Liver (tissue), 9 donors: ENCODE results near the gene TRAFD1. TPM values are rescaled to one million over a fixed set of nuclear protein-coding genes. Genes with fewer than 3 reads are reported as not detected.
A peak's percentile ranks its signal among the peaks of the same experiment; 100 is the strongest.

ENCODE experiments used
- DNase-seq: peaks from one replicate; pipeline ENCODE4 v3.0.0-alpha.2; 2017; ENCODE audit warnings: low spot score
- H3K27ac ChIP-seq, 2 donors: one replicate each; pipeline ENCODE4 v1.7.0; 2013; ENCODE audit warnings: inconsistent platforms in 2 of 2, low read length in 2 of 2, control low read depth in 1 of 2, low read depth in 1 of 2, mild to moderate bottlenecking in 1 of 2
- H3K27me3 ChIP-seq, 4 donors: one replicate each; pipeline versions ENCODE4 v1.6.1 to v1.7.0; 2013; ENCODE audit warnings: low read length in 3 of 4, inconsistent platforms in 1 of 4, mild to moderate bottlenecking in 1 of 4, moderate library complexity in 1 of 4; ENCODE audit not compliant: control insufficient read depth in 4 of 4, insufficient read depth in 4 of 4
- H3K36me3 ChIP-seq, 4 donors: one replicate each; pipeline versions ENCODE4 v1.6.1 to v1.7.0; 2013; ENCODE audit warnings: low read length in 3 of 4, mild to moderate bottlenecking in 3 of 4, low read depth in 1 of 4, moderate library complexity in 1 of 4; ENCODE audit not compliant: control insufficient read depth in 4 of 4, insufficient read depth in 3 of 4
- H3K4me1 ChIP-seq, 4 donors: one replicate each; pipeline versions ENCODE4 v1.6.1 to v1.7.0; 2013; ENCODE audit warnings: low read length in 3 of 4, mild to moderate bottlenecking in 3 of 4, moderate library complexity in 1 of 4; ENCODE audit not compliant: control insufficient read depth in 4 of 4, insufficient read depth in 4 of 4
- H3K4me3 ChIP-seq, 3 donors: one replicate each; pipeline versions ENCODE4 v1.6.1 to v1.7.0; 2013; ENCODE audit warnings: low read length in 3 of 3, control low read depth in 1 of 3, low read depth in 1 of 3, mild to moderate bottlenecking in 1 of 3
- H3K9ac ChIP-seq, 2 donors: one replicate each; pipeline ENCODE4 v1.7.0; 2013; ENCODE audit warnings: low read length in 2 of 2, mild to moderate bottlenecking in 2 of 2, moderate library complexity in 2 of 2, control low read depth in 1 of 2, low read depth in 1 of 2
- H3K9me3 ChIP-seq, 4 donors: one replicate each; pipeline versions ENCODE4 v1.6.1 to v1.7.0; 2013; ENCODE audit warnings: low read length in 3 of 4; ENCODE audit not compliant: control insufficient read depth in 4 of 4
- CTCF ChIP-seq: fragments of 150-350 bp; IDR thresholded peaks from 2 replicates; pipeline ENCODE4 v1.5.1; 2017; ENCODE audit warnings: improper control_type of control experiment, low read depth, low read length; ENCODE audit not compliant: missing input control
- EGR1 ChIP-seq, 2 donors: IDR thresholded peaks; 2 replicates each; pipeline ENCODE4 v1.6.1; 2016 to 2018; ENCODE audit warnings: antibody characterized with exemption in 2 of 2, low read depth in 2 of 2
- FOXA2 ChIP-seq: IDR thresholded peaks from 2 replicates; pipeline ENCODE4 v1.6.1; 2016; ENCODE audit warnings: antibody characterized with exemption
- GABPA ChIP-seq, 2 donors: IDR thresholded peaks in 1 of 2; conservative IDR thresholded peaks in 1 of 2; 2 replicates each; pipeline ENCODE4 v1.6.1; 2016; ENCODE audit warnings: antibody characterized with exemption in 2 of 2, mild to moderate bottlenecking in 1 of 2, moderate library complexity in 1 of 2
- HNF4A ChIP-seq, 2 donors: conservative IDR thresholded peaks; 2 replicates each; pipeline ENCODE4 v1.6.1; 2016; ENCODE audit warnings: antibody characterized with exemption in 2 of 2, mild to moderate bottlenecking in 2 of 2
- JUND ChIP-seq, 2 donors: IDR thresholded peaks; 2 replicates each; pipeline ENCODE4 v1.6.1; 2016; ENCODE audit warnings: antibody characterized with exemption in 2 of 2
- RAD21 ChIP-seq, 2 donors: IDR thresholded peaks; 2 replicates each; pipeline ENCODE4 v1.6.1; 2016; ENCODE audit warnings: antibody characterized with exemption in 2 of 2, mild to moderate bottlenecking in 2 of 2
- REST ChIP-seq: IDR thresholded peaks from 2 replicates; pipeline ENCODE4 v1.6.1; 2016; ENCODE audit warnings: antibody characterized with exemption, mild to moderate bottlenecking
- RXRA ChIP-seq, 2 donors: IDR thresholded peaks; 2 replicates each; pipeline ENCODE4 v1.6.1; 2017 to 2018; ENCODE audit warnings: antibody characterized with exemption in 2 of 2, mild to moderate bottlenecking in 1 of 2
- SP1 ChIP-seq: IDR thresholded peaks from 2 replicates; pipeline ENCODE4 v1.6.1; 2018; ENCODE audit warnings: antibody characterized with exemption, mild to moderate bottlenecking
- TAF1 ChIP-seq: conservative IDR thresholded peaks from 2 replicates; pipeline ENCODE4 v1.6.1; 2016; ENCODE audit warnings: antibody characterized with exemption, mild to moderate bottlenecking
- YY1 ChIP-seq: IDR thresholded peaks from 2 replicates; pipeline ENCODE4 v1.6.1; 2016; ENCODE audit warnings: antibody characterized with exemption, mild to moderate bottlenecking
- ZBTB33 ChIP-seq: IDR thresholded peaks from 2 replicates; pipeline ENCODE4 v1.6.1; 2016; ENCODE audit warnings: antibody characterized with exemption
- WGBS: extraction: QIAGEN DNeasy Blood & Tissue Kit; methylation state at CpG from one replicate; pipeline ENCODE4 v1.1.7; 2013; 5-methylcytosine and 5-hydroxymethylcytosine counted together
- polyA plus RNA-seq, 2 donors: library from polyadenylated mRNA; stranded (reverse) in 1 of 2; unstranded in 1 of 2; fragments of 200-250 nt in 1 of 2; fragments of >200 nt in 1 of 2; fragmentation: Nextera tagmentation in 1 of 2; extraction: Ambion mirVana in 1 of 2; gene quantifications; one replicate each; pipeline versions ENCODE4 v1.2.1 to v1.2.3, GENCODE V29; 2013 to 2015
- total RNA-seq, 2 donors: library from RNA; depleted of rRNA; stranded (reverse); fragments of >200 nt; gene quantifications; one replicate each; pipeline ENCODE4 v1.2.3, GENCODE V29; 2014
- TF ChIP-seq, protein P1 (sequence below): IDR thresholded peaks from 2 replicates; pipeline ENCODE4 v1.6.1; 2016; ENCODE audit warnings: antibody characterized with exemption
- donor health status: healthy.
- donor health status: healthy.
- donor health status: healthy.
- donor health status: healthy.
- donor health status: healthy.

TRAFD1 gene
- total and polyA plus RNA-seq, 4 donors = 7.0 to 19.3 (median 13.2) TPM

DNA sequence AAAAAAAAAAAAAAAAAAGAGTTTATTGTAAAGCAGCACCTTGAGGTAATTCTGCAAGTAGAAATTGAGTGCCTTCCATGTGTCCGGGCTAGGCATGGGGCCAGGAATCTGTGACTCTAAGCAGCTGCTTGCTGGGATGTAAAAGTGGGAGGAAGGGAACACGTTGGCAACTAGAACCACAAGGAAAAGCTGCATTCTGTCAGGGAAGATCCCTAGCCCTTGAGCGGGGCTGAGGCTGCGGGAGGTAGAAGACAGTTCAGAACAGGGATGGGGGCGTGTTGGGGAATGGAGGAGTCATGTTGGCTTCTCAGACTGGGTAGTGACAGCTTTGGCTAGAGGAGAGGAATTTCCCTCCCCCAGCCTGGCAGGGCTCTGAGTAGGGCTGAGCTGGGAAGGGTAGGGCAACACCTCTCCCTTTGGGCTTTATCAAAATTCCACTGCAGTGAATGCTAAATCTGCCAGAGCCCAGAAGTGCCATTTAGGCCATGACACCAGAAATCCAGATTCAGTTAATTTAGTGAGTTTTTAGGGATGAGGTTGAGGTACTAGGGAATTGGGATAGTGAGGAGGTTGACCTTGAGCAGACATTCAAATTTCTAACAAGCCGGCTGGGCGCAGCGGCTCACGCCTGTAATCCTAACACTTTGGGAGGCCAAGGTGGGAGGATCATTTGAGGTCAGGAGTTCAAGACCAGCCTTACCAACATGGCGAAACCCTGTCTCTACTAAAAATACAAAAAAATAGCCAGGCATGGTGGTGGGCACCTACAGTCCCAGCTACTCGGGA lies 3.4 kb upstream of the TRAFD1 start:
- 81% methylated on average over 11 of the region's 11 CpGs for WGBS
- TF ChIP-seq FOXA2 = no peak
- TF ChIP-seq YY1 = no peak
- no peak for TF ChIP-seq ZBTB33
- no peak for TF ChIP-seq RAD21 (IDR thresholded peaks at IDR 0.05)
- no peak for TF ChIP-seq HNF4A (conservative IDR thresholded peaks at IDR 0.05)
- TF ChIP-seq EGR1 (IDR thresholded peaks at IDR 0.05; ENCODE audit: low read depth in 2 of 2) = no peak
- TF ChIP-seq JUND (IDR thresholded peaks at IDR 0.05) = no peak
- no peak for TF ChIP-seq TAF1
- no peak for TF ChIP-seq SP1
- TF ChIP-seq RXRA (IDR thresholded peaks at IDR 0.05) = no peak
- no peak for TF ChIP-seq GABPA (IDR thresholded peaks at IDR 0.05 in 1 of 2, conservative IDR thresholded peaks at IDR 0.05 in 1 of 2)
- TF ChIP-seq, protein P1, sequence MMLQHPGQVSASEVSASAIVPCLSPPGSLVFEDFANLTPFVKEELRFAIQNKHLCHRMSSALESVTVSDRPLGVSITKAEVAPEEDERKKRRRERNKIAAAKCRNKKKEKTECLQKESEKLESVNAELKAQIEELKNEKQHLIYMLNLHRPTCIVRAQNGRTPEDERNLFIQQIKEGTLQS = no peak
- Histone ChIP-seq H3K4me1 (peaks cover 7 to 16% (median 9%) of the 10 kb centered on the region in 4 donors), H3K9me3 (no peaks in the 10 kb centered on the region), H3K27ac (no peak overlapping the region), H3K36me3 (no peaks in the 10 kb centered on the region), H3K4me3 (no peak overlapping the region), H3K27me3 (no peaks in the 10 kb centered on the region), H3K9ac (no peak overlapping the region)
- DNase-seq = no peak

DNA sequence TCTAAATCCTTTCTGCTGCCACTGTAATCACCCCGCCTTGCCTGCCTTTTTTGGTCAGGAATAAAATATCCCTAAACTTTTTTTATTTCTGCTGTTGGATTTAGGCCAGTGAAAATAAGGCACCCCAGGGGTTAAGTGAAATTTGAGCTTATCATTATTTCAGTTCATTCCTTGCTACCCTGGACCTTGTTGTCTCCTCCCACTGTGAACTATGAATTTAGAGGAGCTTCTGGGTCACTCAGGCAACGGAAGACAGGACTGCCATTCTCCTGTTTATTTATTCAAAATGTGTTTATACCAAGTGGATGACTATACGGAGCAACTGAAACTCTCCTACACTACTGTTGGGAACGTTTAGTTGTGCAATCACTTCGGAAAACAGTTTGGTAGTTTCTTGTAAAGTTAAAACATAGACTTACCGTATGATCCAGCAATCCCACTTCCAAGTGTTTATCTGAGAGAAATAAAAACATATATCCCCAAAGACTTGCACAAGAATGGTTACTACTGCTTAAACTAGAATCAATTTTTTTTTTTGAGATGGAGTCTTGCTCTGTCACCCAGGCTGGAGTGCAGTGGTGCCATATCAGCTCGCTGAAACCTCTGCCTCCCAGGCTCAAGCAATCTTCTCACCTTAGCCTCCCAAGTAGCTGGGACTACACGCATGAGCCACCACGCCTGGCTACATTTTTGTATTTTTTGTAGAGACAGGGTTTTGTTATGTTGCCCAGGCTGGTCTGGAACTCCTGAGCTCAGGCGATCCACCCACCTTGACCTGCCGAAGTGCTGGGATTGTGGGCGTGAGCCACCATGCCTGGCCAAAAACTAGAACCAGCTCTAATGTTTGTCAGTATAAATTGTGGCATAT lies 2.3 kb upstream of the TRAFD1 start:
- Histone ChIP-seq H3K9me3 (no peaks in the 10 kb centered on the region), H3K36me3 (no peaks in the 10 kb centered on the region), H3K4me3 (no peak overlapping the region), H3K9ac (no peak overlapping the region), H3K27ac (peak overlapping the region; percentile 29 to 39), H3K27me3 (no peaks in the 10 kb centered on the region), H3K4me1 (peaks cover 7 to 19% (median 10%) of the 10 kb centered on the region in 4 donors)
- no peak for DNase-seq
- 57% methylated on average over 12 of the region's 12 CpGs for WGBS
- TF ChIP-seq RXRA (IDR thresholded peaks at IDR 0.05) (peak in 1 of 2 donors; percentile 21), TAF1 (no peak), HNF4A (conservative IDR thresholded peaks at IDR 0.05) (peak; percentile 48 to 54), REST (no peak), CTCF (no peak), FOXA2 (no peak), SP1 (peak; percentile 48)
- TF ChIP-seq, protein P1 = no peak
